Activated naive CD8-positive, alpha-beta T cell (primary cell): ENCODE data around the gene CFAP77.

Experiments
- H3K27ac Mint-ChIP-seq: one replicate; pipeline ENCODE4 v1.8.0; 2021; ENCODE audit warnings: mixed read lengths
- H3K27me3 Mint-ChIP-seq: one replicate; pipeline ENCODE4 v1.8.0; 2021; ENCODE audit warnings: mixed read lengths
- H3K36me3 Mint-ChIP-seq: one replicate; pipeline ENCODE4 v1.8.0; 2021; ENCODE audit warnings: mixed read lengths
- H3K4me1 Mint-ChIP-seq: one replicate; pipeline ENCODE4 v1.8.0; 2021; ENCODE audit warnings: low read depth, mixed read lengths
- H3K4me3 Mint-ChIP-seq: one replicate; pipeline ENCODE4 v1.8.0; 2021; ENCODE audit warnings: mild to moderate bottlenecking, mixed read lengths
- H3K9me3 Mint-ChIP-seq: one replicate; pipeline ENCODE4 v1.8.0; 2021; ENCODE audit warnings: low read depth, mixed read lengths

The CFAP77 gene

DNA sequence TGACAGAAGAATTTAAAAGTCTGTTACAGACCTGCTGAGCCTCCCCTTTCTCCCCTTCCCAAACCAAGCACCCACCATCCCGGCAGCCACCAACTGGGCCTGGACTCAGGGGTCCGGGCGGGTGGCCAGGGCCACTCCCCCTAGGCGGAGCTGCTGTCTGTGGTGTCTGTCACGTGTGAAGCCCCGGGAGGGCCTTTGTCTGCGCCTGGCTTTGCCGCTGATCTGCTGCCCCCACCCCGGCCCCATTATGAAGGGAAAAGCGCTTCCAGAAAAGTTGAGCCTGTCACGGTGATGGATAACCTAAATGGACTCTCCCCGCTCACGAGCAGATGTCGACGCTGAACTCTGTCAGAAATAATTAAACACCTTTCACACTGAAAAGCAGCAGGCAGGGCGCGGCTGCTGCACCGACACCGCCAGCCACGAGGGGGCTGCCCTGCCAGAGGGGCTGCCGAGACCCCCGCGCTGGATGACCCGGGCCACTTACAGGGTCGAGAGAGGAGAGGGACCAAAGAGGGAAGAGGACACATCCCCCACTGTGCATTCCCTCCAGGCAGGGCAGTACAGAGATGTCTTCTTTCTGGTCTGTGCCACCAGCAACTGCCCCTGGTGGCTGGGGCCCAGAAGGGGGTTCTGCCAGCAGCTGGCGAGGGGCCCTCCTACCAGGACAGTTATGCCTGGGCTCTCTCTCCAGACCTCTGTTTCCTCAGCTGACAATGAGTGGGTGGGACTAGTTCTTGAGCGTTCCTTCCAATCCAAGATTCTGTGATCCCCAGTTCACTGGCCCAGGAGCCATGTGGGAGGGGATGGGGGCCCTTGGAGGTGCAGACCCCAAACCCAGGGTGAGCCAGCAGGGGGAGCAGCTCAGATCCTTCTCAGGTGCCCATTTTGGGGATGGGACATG, 136.4 kb downstream of the CFAP77 start:
- no peak overlapping the region for H3K4me3 Mint-ChIP-seq
- H3K27ac Mint-ChIP-seq, result no peak overlapping the region
- H3K36me3 Mint-ChIP-seq, result no peaks in the 10 kb centered on the region
- no peaks in the 10 kb centered on the region for H3K9me3 Mint-ChIP-seq
- H3K27me3 Mint-ChIP-seq, result peaks cover 4% of the 10 kb centered on the region
- no peaks in the 10 kb centered on the region for H3K4me1 Mint-ChIP-seq

- Mint-ChIP-seq H3K27me3 (peaks cover 4% of the 10 kb centered on the region), H3K36me3 (no peaks in the 10 kb centered on the region), H3K4me1 (no peaks in the 10 kb centered on the region), H3K9me3 (no peaks in the 10 kb centered on the region), H3K27ac (no peak overlapping the region), H3K4me3 (no peak overlapping the region)
These were observed 137.0 kb downstream of the CFAP77 start for GRCh38 chr9:132547052-132547431.

DNA sequence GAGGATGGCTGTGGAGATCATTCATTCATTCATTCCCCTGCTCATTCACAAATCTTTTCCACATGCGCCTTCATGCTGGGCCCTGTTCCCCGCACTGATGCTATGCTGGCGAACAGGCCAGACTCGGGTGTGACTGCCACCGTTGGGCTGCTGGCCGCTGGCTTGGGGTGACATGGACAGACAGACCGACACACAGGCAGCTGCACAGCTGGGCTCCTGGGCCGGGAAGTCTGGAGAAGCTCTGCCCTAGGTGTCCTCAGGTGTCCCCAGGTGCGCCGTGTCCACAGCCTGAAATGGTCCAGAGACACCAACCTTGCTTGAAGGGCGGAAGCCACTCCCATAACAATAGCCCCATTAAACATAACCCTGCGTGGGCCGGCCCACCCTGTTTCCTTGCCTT, 137.4 kb downstream of the CFAP77 start:
- H3K9me3 Mint-ChIP-seq, result no peaks in the 10 kb centered on the region
- no peaks in the 10 kb centered on the region for H3K36me3 Mint-ChIP-seq
- H3K27me3 Mint-ChIP-seq, result peaks cover 4% of the 10 kb centered on the region
- no peaks in the 10 kb centered on the region for H3K4me1 Mint-ChIP-seq
- H3K4me3 Mint-ChIP-seq, result no peak overlapping the region
- no peak overlapping the region for H3K27ac Mint-ChIP-seq

DNA sequence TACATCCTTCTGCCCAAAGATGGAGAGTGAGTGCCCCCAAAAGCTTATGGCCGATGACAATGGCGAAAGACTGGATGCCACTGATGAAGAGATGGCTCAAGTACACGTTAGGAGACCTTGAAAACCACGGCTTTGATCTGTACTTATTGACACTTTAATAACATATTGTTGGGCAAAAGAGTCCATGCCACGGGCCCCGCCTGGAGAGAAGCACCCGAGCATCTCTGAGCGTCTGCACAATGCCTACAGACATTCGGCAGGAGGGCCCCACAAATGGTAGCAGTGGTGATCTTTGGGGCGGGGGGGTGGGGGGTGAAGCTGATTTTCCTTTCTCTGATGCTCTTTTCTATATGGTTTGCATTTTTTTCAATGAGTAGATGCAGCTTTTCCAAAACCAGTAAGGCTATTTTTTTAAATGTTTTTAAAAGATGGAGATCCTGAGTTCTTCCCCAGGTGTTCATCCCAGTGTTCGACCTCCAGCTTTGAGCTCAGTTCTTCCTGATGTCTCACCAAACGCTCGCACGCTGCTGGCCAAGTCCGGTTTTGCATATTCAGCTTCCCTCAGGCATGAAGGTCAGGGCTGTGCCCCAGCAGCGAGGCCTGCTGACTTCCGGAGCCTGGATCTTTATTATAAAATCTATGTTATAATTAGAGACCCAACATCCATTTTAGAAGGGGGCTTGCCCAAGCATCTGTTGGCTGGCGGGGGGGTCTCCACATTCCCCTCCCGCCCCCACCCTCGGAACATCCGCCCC, 138.1 kb downstream of the CFAP77 start:
- Mint-ChIP-seq H3K36me3 (no peaks in the 10 kb centered on the region), H3K4me3 (no peak overlapping the region), H3K4me1 (no peaks in the 10 kb centered on the region), H3K27me3 (peaks cover 4% of the 10 kb centered on the region), H3K27ac (no peak overlapping the region), H3K9me3 (no peaks in the 10 kb centered on the region)

GRCh38 chr9:132548751-132549640, 139.0 kb downstream of the CFAP77 start:
- no peaks in the 10 kb centered on the region for H3K4me1 Mint-ChIP-seq
- H3K27ac Mint-ChIP-seq, result no peak overlapping the region
- no peaks in the 10 kb centered on the region for H3K36me3 Mint-ChIP-seq
- no peaks in the 10 kb centered on the region for H3K9me3 Mint-ChIP-seq
- no peak overlapping the region for H3K4me3 Mint-ChIP-seq
- H3K27me3 Mint-ChIP-seq, result peaks cover 4% of the 10 kb centered on the region

DNA sequence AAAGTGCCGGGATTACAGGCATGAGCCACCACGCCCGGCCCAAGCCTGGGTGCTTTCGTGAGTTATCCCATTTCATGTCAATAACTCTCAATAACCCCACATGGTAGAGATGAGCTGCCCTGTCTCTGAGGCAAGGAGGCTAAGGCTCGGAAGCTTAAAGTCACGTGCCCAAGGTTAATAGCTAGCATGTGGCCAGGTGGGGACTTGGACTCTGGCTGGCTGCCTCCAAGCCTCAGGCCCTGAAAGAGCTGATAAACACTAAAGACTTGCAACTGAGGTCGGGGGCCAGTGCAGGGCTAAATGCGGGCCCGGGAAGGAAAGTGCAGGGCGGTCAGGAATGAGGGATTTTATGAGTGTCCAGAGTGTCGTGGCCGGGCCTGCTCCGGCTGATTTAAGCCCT, 141.5 kb downstream of the CFAP77 start:
- no peak overlapping the region for H3K4me3 Mint-ChIP-seq
- peaks cover 2% of the 10 kb centered on the region for H3K27me3 Mint-ChIP-seq
- H3K9me3 Mint-ChIP-seq, result no peaks in the 10 kb centered on the region
- H3K4me1 Mint-ChIP-seq, result no peaks in the 10 kb centered on the region
- H3K27ac Mint-ChIP-seq, result no peak overlapping the region
- H3K36me3 Mint-ChIP-seq, result no peaks in the 10 kb centered on the region

DNA sequence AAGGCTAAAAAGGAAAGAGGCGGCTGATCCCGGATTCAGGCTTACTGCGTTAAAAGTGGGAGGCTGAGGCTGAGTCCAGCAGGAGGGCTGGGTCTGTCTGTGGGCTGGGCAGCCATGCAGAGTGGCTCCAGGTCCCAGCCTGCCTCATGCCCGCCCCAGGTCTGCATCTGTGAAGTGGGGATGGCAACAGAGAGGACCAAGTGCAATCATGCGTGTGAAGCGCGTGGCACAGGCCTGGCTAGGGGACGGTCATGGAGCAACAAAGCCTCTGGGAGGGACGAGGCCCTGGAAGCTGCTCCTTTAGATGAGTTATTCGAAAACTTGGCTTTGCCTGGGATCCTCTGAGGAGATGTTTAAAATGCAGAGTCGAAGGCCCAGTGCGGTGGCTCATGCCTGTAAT, 142.0 kb downstream of the CFAP77 start:
- Mint-ChIP-seq H3K4me3 (no peak overlapping the region), H3K27me3 (peaks cover 2% of the 10 kb centered on the region), H3K9me3 (no peaks in the 10 kb centered on the region), H3K36me3 (no peaks in the 10 kb centered on the region), H3K4me1 (no peaks in the 10 kb centered on the region), H3K27ac (no peak overlapping the region)

GRCh38 chr9:132554755-132555154, 144.7 kb downstream of the CFAP77 start:
- peaks cover 3% of the 10 kb centered on the region for H3K36me3 Mint-ChIP-seq
- peaks cover 7% of the 10 kb centered on the region for H3K27me3 Mint-ChIP-seq
- no peak overlapping the region for H3K4me3 Mint-ChIP-seq
- H3K4me1 Mint-ChIP-seq, result no peaks in the 10 kb centered on the region
- H3K27ac Mint-ChIP-seq, result no peak overlapping the region
- H3K9me3 Mint-ChIP-seq, result peaks cover 5% of the 10 kb centered on the region

DNA sequence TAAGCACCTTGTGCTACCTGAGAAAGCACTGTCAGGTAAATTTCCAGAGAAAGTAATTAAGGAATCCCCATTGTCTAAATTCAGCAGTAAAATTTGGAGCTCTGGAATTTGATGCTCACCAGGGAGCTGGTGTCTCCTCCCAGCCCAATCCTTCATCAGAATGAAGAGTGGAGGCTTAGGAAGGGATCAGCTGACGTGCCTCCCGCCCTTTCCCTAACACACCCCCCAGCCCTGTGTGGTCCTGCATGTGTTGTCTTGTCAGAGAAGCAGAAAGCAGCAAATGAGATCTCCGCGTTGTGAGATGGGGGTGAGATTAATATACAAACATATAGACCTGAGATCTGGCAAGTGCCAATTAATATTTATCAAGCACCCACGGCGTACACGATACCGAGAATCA, 145.5 kb downstream of the CFAP77 start:
- peaks cover 9% of the 10 kb centered on the region for H3K27me3 Mint-ChIP-seq

DNA sequence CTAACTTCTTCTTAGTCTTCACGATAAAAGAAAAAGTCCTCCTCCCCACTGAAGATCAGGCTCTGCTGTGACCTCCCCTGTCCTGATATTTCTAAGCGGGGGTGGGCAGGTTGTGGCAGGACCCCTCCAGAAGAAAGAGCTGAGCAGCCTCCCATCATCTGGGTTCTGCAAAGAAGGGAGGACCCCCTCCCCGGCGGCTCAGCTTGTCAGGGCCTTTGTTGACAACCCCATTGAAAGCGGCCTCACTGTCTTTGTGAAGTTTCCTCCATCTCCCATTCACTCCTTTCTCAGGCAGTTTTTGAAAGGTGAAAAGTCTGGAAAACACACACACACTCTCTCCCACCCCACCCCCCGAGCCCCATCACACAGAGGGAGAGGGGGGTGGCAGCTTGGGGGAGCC, 146.2 kb downstream of the CFAP77 start:
- H3K4me3 Mint-ChIP-seq, result no peak overlapping the region
- peaks cover 5% of the 10 kb centered on the region for H3K9me3 Mint-ChIP-seq
- peaks cover 3% of the 10 kb centered on the region for H3K36me3 Mint-ChIP-seq
- no peak overlapping the region for H3K27ac Mint-ChIP-seq
- no peaks in the 10 kb centered on the region for H3K4me1 Mint-ChIP-seq
- peaks cover 7% of the 10 kb centered on the region for H3K27me3 Mint-ChIP-seq

More for the DNA sequence above, 145.5 kb downstream of the CFAP77 start:
- no peaks in the 10 kb centered on the region for H3K4me1 Mint-ChIP-seq
- H3K27ac Mint-ChIP-seq, result no peak overlapping the region
- peaks cover 3% of the 10 kb centered on the region for H3K36me3 Mint-ChIP-seq
- peaks cover 5% of the 10 kb centered on the region for H3K9me3 Mint-ChIP-seq
- H3K4me3 Mint-ChIP-seq, result no peak overlapping the region

- H3K27me3 Mint-ChIP-seq, result peaks cover 7% of the 10 kb centered on the region
- H3K36me3 Mint-ChIP-seq, result peaks cover 3% of the 10 kb centered on the region
These were observed 146.7 kb downstream of the CFAP77 start for GRCh38 chr9:132556714-132557113.

GRCh38 chr9:132557159-132557558, 147.1 kb downstream of the CFAP77 start:
- H3K4me1 Mint-ChIP-seq, result no peaks in the 10 kb centered on the region
- H3K36me3 Mint-ChIP-seq, result peaks cover 3% of the 10 kb centered on the region
- H3K27me3 Mint-ChIP-seq, result peaks cover 7% of the 10 kb centered on the region
- peaks cover 5% of the 10 kb centered on the region for H3K9me3 Mint-ChIP-seq
- H3K4me3 Mint-ChIP-seq, result no peak overlapping the region
- no peak overlapping the region for H3K27ac Mint-ChIP-seq

More at GRCh38 chr9:132556714-132557113, 146.7 kb downstream of the CFAP77 start:
- Mint-ChIP-seq H3K4me3 (no peak overlapping the region), H3K9me3 (peaks cover 5% of the 10 kb centered on the region), H3K27ac (no peak overlapping the region), H3K4me1 (no peaks in the 10 kb centered on the region)

- peaks cover 9% of the 10 kb centered on the region for H3K27me3 Mint-ChIP-seq
- no peaks in the 10 kb centered on the region for H3K4me1 Mint-ChIP-seq
- H3K27ac Mint-ChIP-seq, result no peak overlapping the region
- H3K9me3 Mint-ChIP-seq, result peaks cover 5% of the 10 kb centered on the region
- H3K4me3 Mint-ChIP-seq, result no peak overlapping the region
- peaks cover 3% of the 10 kb centered on the region for H3K36me3 Mint-ChIP-seq
These were observed 149.7 kb downstream of the CFAP77 start for GRCh38 chr9:132559711-132560110.

- Mint-ChIP-seq H3K4me1 (no peaks in the 10 kb centered on the region), H3K27ac (no peak overlapping the region), H3K36me3 (peaks cover 3% of the 10 kb centered on the region), H3K9me3 (peaks cover 5% of the 10 kb centered on the region), H3K4me3 (no peak overlapping the region), H3K27me3 (peaks cover 9% of the 10 kb centered on the region)
These were observed 150.7 kb downstream of the CFAP77 start for GRCh38 chr9:132560616-132561202.
